PC-3 (cell line): Measurements from ENCODE around the gene VSTM2L. TPM values are rescaled to one million over a fixed set of nuclear protein-coding genes. Genes with fewer than 3 reads are reported as not detected.

ENCODE experiments used
- ATAC-seq: fragments of 200-7000 bp; cut with Tn5 transposase; 2 replicates; pipeline ENCODE4 v1.9.1; 2020; ENCODE audit warnings: mild to moderate bottlenecking, moderate library complexity
- BruUV-seq: library from RNA; stranded (reverse); fragments of 400-500 nt; replicated peaks from 2 replicates; lab custom pipeline; 2021; lab: Mats Ljungman, UMichigan
- CTCF ChIA-PET: fragments of 300-600 bp; sonication (Branson Sonifier 250); formaldehyde crosslinking; loops from one replicate; lab custom pipeline; 2022; ENCODE audit warnings: antibody characterized with exemption; lab: Charles Lee
- POLR2A ChIA-PET: fragments of 300-600 bp; sonication (Branson Sonifier 250); formaldehyde crosslinking; loops from one replicate; lab custom pipeline; 2022; ENCODE audit warnings: antibody characterized with exemption; ENCODE audit not compliant: unreplicated experiment; lab: Charles Lee
- DNase-seq: peaks from one replicate; pipeline ENCODE4 v3.0.0-alpha.2; 2015
- H2AFZ ChIP-seq: fragments of 300-600 bp; sonication (generic); 2 replicates; pipeline ENCODE4 v1.6.0; 2016; ENCODE audit warnings: antibody characterized with exemption, low read length
- H3F3A ChIP-seq: fragments of 300-600 bp; sonication (generic); one replicate; pipeline ENCODE4 v1.6.0; 2017; ENCODE audit warnings: antibody characterized with exemption, low read length, control low read depth, mild to moderate bottlenecking; ENCODE audit not compliant: unreplicated experiment
- H3K27ac ChIP-seq: fragments of 300-600 bp; sonication (generic); 2 replicates; pipeline ENCODE4 v1.5.1; 2016; ENCODE audit warnings: mild to moderate bottlenecking, low read length
- H3K27me3 ChIP-seq: fragments of 300-600 bp; sonication (generic); 2 replicates; pipeline ENCODE4 v1.6.1; 2016; ENCODE audit warnings: low read length, mixed read lengths
- H3K36me3 ChIP-seq: fragments of 300-600 bp; sonication (generic); 2 replicates; pipeline ENCODE4 v1.6.1; 2016; ENCODE audit warnings: low read depth, mixed run types, low read length, mixed read lengths
- H3K4me1 ChIP-seq: fragments of 300-600 bp; sonication (generic); 2 replicates; pipeline ENCODE4 v1.5.1; 2016; ENCODE audit warnings: low read length; ENCODE audit not compliant: insufficient read depth
- H3K4me2 ChIP-seq: fragments of 300-600 bp; sonication (generic); 2 replicates; pipeline ENCODE4 v1.6.0; 2016; ENCODE audit warnings: low read length
- H3K4me3 ChIP-seq: fragments of 300-600 bp; sonication (generic); 2 replicates; pipeline ENCODE4 v1.5.1; 2016; ENCODE audit warnings: mild to moderate bottlenecking, low read length, mixed read lengths
- H3K79me2 ChIP-seq: fragments of 300-600 bp; sonication (generic); 2 replicates; pipeline ENCODE4 v1.6.1; 2017; ENCODE audit warnings: low read length, mixed read lengths
- H3K9ac ChIP-seq: fragments of 300-600 bp; sonication (generic); 2 replicates; pipeline ENCODE4 v1.6.0; 2016; ENCODE audit warnings: mild to moderate bottlenecking, low read length
- H3K9me2 ChIP-seq: fragments of 300-600 bp; sonication (generic); replicated peaks from 2 replicates; pipeline ENCODE4 v1.6.1; 2016; ENCODE audit warnings: mixed run types, low read length, mixed read lengths
- H3K9me3 ChIP-seq: fragments of 300-600 bp; sonication (generic); 2 replicates; pipeline ENCODE4 v1.6.1; 2016; ENCODE audit warnings: low read length, mixed read lengths
- H4K20me1 ChIP-seq: fragments of 300-600 bp; sonication (generic); 2 replicates; pipeline ENCODE4 v1.6.1; 2016; ENCODE audit warnings: low read length, mixed read lengths
- EZH2 ChIP-seq: fragments of 300-600 bp; sonication (generic); IDR thresholded peaks from one replicate; pipeline ENCODE4 v1.6.1; 2017; ENCODE audit warnings: antibody characterized with exemption, mild to moderate bottlenecking, low read length; ENCODE audit not compliant: unreplicated experiment
- EZH2phosphoT487 ChIP-seq: fragments of 300-600 bp; sonication (generic); IDR thresholded peaks from 2 replicates; pipeline ENCODE4 v1.6.1; 2018; ENCODE audit warnings: mild to moderate bottlenecking, antibody characterized with exemption, low read length, borderline replicate concordance
- intact Hi-C: fragments of 100-400 bp; cut with micrococcal nuclease; formaldehyde crosslinking; loops from 2 replicates; pipeline ENCODE4 v1.9.0; 2023
- total RNA-seq: library from RNA; depleted of rRNA; stranded (reverse); fragments of >200 nt; gene quantifications from 2 replicates; pipeline ENCODE4 v1.2.3, GENCODE V29; 2014
- TF ChIP-seq, protein P1 (sequence below): fragments of 300-600 bp; sonication (generic); conservative IDR thresholded peaks from 2 replicates; pipeline ENCODE4 v1.5.1; 2017; ENCODE audit warnings: antibody characterized with exemption, low read depth, mild to moderate bottlenecking, low read length

The VSTM2L gene
- total RNA-seq, 1 experiment from 2014 or later: 45.8 TPM

DNA sequence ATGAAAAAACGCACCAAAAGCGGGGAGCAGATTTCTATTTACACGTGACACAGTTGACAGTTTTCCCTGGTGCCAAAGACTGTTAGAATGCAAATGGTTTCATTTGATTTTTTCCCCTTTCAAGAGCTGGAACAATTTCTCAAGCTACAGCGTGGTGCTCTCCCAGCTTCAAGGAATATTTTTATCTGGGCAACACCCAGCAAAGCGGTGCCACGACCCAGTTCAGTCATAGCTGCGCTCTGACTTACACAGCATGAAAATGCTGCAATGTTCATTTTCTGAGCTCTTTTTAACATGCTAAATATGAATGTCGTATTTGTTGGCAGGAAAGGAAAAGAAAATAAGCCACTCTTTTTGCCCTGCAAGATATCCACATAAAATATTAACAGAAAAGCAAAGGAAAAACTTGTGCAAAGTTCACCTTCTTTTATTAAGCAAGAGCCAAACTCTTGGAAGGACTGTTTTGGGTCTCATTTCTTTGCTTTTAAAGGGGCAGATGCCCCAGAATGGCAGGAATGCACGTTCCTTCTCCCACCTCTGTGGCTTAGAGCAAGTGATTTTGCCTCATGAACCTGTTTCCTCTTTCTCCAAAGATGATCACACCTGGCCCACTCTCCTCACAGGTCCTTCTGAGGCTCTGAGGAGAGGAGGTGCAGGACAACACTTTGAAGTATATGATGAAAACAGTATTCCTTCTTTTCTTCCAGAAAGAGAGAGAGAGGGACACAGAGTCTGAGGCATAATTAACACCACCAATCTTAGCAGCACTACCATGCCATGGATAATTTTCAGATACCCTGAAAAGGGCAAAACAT, 83.3 kb downstream of the VSTM2L start:
- Histone ChIP-seq H2AFZ (no peak overlapping the region), H3K4me2 (peak overlapping the region; percentile 30; the same call in 1 of the 2 replicates), H3K9ac (peak overlapping the region; percentile 34), H3K9me3 (no peaks in the 10 kb centered on the region), H3K27me3 (no peaks in the 10 kb centered on the region), H3K9me2 (no peaks in the 10 kb centered on the region), H3K4me1 (peaks cover 49% of the 10 kb centered on the region), H3K4me3 (no peak overlapping the region), H3K36me3 (peaks cover 19% of the 10 kb centered on the region), H3K27ac (peak overlapping the region; percentile 94), H4K20me1 (no peaks in the 10 kb centered on the region), H3K79me2 (no peaks in the 10 kb centered on the region), H3F3A (peaks cover 9% of the 10 kb centered on the region)
- BruUV-seq: no TSS peak
- ChIA-PET CTCF (no interaction called here), POLR2A (no interaction called here)
- TF ChIP-seq EZH2phosphoT487: no peak
- TF ChIP-seq, protein P1, sequence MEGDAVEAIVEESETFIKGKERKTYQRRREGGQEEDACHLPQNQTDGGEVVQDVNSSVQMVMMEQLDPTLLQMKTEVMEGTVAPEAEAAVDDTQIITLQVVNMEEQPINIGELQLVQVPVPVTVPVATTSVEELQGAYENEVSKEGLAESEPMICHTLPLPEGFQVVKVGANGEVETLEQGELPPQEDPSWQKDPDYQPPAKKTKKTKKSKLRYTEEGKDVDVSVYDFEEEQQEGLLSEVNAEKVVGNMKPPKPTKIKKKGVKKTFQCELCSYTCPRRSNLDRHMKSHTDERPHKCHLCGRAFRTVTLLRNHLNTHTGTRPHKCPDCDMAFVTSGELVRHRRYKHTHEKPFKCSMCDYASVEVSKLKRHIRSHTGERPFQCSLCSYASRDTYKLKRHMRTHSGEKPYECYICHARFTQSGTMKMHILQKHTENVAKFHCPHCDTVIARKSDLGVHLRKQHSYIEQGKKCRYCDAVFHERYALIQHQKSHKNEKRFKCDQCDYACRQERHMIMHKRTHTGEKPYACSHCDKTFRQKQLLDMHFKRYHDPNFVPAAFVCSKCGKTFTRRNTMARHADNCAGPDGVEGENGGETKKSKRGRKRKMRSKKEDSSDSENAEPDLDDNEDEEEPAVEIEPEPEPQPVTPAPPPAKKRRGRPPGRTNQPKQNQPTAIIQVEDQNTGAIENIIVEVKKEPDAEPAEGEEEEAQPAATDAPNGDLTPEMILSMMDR: no peak
- no peak for TF ChIP-seq EZH2
- DNase-seq (no peak), ATAC-seq (no peak)
- intact Hi-C loops: no loop called here

DNA sequence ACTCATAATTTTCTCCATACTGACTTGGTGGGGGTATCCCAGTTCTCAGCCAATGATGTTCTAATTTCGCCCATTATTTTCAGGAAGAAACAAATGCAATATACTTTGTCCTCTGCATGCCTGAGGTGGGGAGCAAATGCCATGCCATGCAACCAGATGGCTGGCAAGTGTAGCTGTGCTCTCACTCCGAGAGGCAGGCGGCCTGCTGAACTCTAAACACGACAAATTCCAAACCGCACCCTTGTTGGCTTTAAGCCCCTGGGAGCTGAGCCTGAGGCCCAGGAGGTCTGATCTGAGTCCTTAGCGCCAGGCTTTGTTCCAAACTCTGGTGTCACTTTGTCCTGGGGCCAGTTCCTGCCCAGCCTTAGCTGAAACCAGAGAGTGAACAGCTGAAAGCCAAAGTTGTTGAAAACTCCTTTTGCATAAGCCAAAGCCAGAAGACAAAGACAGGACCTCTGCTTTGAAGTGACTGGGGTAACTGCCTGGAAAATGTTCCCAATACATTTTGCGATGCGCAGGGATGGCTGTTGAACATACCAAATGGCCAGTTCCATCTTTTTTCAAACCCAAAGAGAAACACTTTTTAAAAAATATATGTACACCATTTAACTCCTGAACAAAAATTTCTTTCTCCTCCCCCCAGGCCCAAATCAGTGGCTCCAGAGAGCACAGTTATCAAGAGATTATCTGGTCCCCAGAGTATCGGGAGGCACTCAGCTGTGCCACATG, 84.1 kb downstream of the VSTM2L start:
- TF ChIP-seq EZH2phosphoT487 (no peak), EZH2 (no peak)
- TF ChIP-seq, protein P1: no peak
- H2AFZ ChIP-seq: no peak overlapping the region
- H3K36me3 ChIP-seq: peaks cover 19% of the 10 kb centered on the region
- no peaks in the 10 kb centered on the region for H3K79me2 ChIP-seq
- no peaks in the 10 kb centered on the region for H3K9me2 ChIP-seq
- peak overlapping the region; percentile 30; the same call in 1 of the 2 replicates for H3K4me2 ChIP-seq
- no peaks in the 10 kb centered on the region for H4K20me1 ChIP-seq
- intact Hi-C loops: no loop called here
- DNase-seq (peak; percentile 79), ATAC-seq (peak; percentile 6)
- peaks cover 9% of the 10 kb centered on the region for H3F3A ChIP-seq
- CTCF ChIA-PET: no interaction called here
- H3K9me3 ChIP-seq: no peaks in the 10 kb centered on the region
- H3K9ac ChIP-seq: peak overlapping the region; percentile 34
- H3K27ac ChIP-seq: peak overlapping the region; percentile 94
- peaks cover 56% of the 10 kb centered on the region for H3K4me1 ChIP-seq
- BruUV-seq: TSS peak; percentile 27
- no peak overlapping the region for H3K4me3 ChIP-seq
- no peaks in the 10 kb centered on the region for H3K27me3 ChIP-seq
- POLR2A ChIA-PET: no interaction called here
